ENCODE measurements around the gene DDX5. TPM values are rescaled to one million over a fixed set of nuclear protein-coding genes. Genes with fewer than 3 reads are reported as not detected.

DDX5 gene
- total and polyA plus RNA-seq, 2 of the 4 experiments (the other 2 are of a cell fraction) = 253 to 781 TPM

DNA sequence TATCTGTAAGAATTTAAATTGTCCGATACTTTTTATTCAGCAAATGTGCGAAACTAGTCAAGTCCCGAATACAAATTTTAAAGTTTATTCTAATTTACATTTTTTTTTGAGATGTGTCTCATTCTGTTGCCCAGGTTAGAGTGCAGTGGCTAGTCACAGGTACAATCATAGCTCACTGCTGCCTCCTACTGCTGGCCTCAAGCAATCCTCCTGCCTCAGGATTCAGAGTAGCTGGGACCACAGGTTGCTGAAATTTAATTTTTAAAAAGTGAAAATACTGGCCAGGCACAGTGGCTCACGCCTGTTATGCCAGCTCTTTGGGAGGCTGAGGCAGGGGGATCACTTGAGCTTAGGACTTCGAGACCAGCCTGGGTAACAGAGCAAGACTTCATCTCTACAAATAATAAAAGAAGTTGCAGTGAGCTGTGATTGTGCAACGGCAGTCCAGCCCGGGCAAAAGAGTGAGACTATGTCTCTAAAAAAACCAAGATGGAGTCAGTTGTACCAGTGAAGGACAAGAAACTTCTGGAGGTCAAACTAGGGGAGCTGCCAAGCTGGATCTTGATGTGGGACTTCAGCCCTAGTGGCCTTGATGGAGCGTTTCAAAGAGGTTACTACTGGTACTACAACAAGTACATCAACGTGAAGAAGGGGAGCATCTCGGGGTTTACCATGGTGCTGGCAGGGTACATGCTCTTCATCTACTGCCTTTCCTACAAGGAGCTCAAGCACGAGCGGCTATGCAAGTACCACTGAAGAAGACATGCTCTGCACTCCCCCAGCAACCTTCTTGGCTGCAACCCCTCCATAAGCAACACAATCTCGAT lies 14.8 kb downstream of the DDX5 start:
- peaks cover 8 to 13% of the 10 kb centered on the region in 2 experiments; a peak in 3 of 4 replicates for H3K79me1 ChIP-seq (ENCODE audit: low read depth in 1 of 2, low read length in 2 of 2)
- no peaks in the 10 kb centered on the region for H3K9me1 ChIP-seq (ENCODE audit: insufficient read depth, low read length)
- no peak overlapping the region for H2AFZ ChIP-seq (replicated peaks; ENCODE audit: low read length, poor library complexity)
- POLR2A ChIA-PET (ENCODE audit: unreplicated experiment) = interaction anchor here (0.8 kb wide), 1 partner anchor 15 kb away, joined by 3 read pairs; the partner anchor contains the start of genes CEP95 and DDX5
- in situ Hi-C loops (cut with MboI; ENCODE audit: low sequenced_read_pairs) (loop anchor here (5.0 kb wide), 2 partner anchors 69 to 169 kb away; no protein-coding TSS in a partner anchor), intact Hi-C loops (cut with micrococcal nuclease) (loop anchor here (1.0 to 5.0 kb wide), 3 partner anchors 71 to 184 kb away; no protein-coding TSS in a partner anchor), dilution Hi-C loops (cut with HindIII; ENCODE audit: low sequenced_read_pairs, unreplicated experiment) (no loop called here)
- H4K91ac ChIP-seq (ENCODE audit: insufficient read depth, low read depth, low read length) = no peak overlapping the region
- H3K9ac ChIP-seq (ENCODE audit: low read depth, low read length) = no peak overlapping the region
- no peak overlapping the region for H3K23ac ChIP-seq (ENCODE audit: low read depth, low read length)
- H2BK15ac ChIP-seq (ENCODE audit: low read depth, low read length) = no peak overlapping the region
- no peak overlapping the region for H3K56ac ChIP-seq (ENCODE audit: extremely low read depth, insufficient read depth, low read length)
- H3K14ac ChIP-seq (replicated peaks; ENCODE audit: low read depth, low read length) = no peak overlapping the region
- CTCF ChIA-PET = interaction anchor here (0.5 to 3.6 kb wide), 10 partner anchors 10 to 111 kb away, joined by 3 to 35 read pairs (median 5); partner anchors contain the start of genes CEP95 and DDX5
- H4K8ac ChIP-seq (ENCODE audit: low read depth in 2 of 2, low read length in 2 of 2) = no peak overlapping the region
- H3K4me3 ChIP-seq (ENCODE audit: insufficient read depth, low read depth, low read length) = no peak overlapping the region
- no peak overlapping the region for H3K18ac ChIP-seq (ENCODE audit: low read depth, low read length)
- H4K5ac ChIP-seq (ENCODE audit: low read depth, low read length) = no peak overlapping the region
- peaks cover 13% of the 10 kb centered on the region for H3K36me3 ChIP-seq (ENCODE audit: control insufficient read depth, insufficient read depth, low read length)
- H2BK120ac ChIP-seq (ENCODE audit: low read depth, low read length) = no peak overlapping the region
- ATAC-seq (ENCODE audit: low read depth) (peak; percentile 66), DNase-seq (peak; percentile 42)
- no peak overlapping the region for H2BK20ac ChIP-seq (ENCODE audit: low read depth, low read length)
- H3K4me2 ChIP-seq (ENCODE audit: low read depth, low read length) = no peak overlapping the region
- no peaks in the 10 kb centered on the region for H3K9me3 ChIP-seq (ENCODE audit: control insufficient read depth, insufficient read depth, low read length)
- H3K4ac ChIP-seq (ENCODE audit: low read depth, low read length) = no peak overlapping the region
- no peak overlapping the region for H2AK5ac ChIP-seq (ENCODE audit: low read depth, low read length)
- BruUV-seq (replicated peaks) = no TSS peak
- 100% methylated on average over 1 of the region's 13 CpGs; no CpG with 5 or more reads in 1 of the 2 experiments for WGBS, 2 experiments (ENCODE audit: extremely low coverage in 2 of 2, insufficient read length in 1 of 2)
- no peak overlapping the region for H3K27ac ChIP-seq (ENCODE audit: insufficient read depth, low read length)
- no peak overlapping the region for H2BK5ac ChIP-seq (ENCODE audit: low read depth, low read length, poor library complexity, severe bottlenecking)
- no peaks in the 10 kb centered on the region for H3K4me1 ChIP-seq (ENCODE audit: control insufficient read depth, insufficient read depth, low read length)
- TF ChIP-seq SMC3 (IDR thresholded peaks at IDR 0.05; ENCODE audit: low read depth, low read length) (peak; percentile 72), NFE2L2 (IDR thresholded peaks at IDR 0.05; ENCODE audit: low read depth, low read length) (no peak), FOS (IDR thresholded peaks at IDR 0.05; ENCODE audit: low read depth, low read length) (no peak), CEBPB (IDR thresholded peaks at IDR 0.05; ENCODE audit: low read depth, low read length) (peak; percentile 52), RAD21 (IDR thresholded peaks at IDR 0.05; ENCODE audit: low read length) (peak; percentile 70)
- TF ChIP-seq, protein P1, sequence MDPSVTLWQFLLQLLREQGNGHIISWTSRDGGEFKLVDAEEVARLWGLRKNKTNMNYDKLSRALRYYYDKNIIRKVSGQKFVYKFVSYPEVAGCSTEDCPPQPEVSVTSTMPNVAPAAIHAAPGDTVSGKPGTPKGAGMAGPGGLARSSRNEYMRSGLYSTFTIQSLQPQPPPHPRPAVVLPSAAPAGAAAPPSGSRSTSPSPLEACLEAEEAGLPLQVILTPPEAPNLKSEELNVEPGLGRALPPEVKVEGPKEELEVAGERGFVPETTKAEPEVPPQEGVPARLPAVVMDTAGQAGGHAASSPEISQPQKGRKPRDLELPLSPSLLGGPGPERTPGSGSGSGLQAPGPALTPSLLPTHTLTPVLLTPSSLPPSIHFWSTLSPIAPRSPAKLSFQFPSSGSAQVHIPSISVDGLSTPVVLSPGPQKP (IDR thresholded peaks at IDR 0.05; ENCODE audit: borderline replicate concordance, low read depth, low read length) = no peak
- TF ChIP-seq, protein P2, sequence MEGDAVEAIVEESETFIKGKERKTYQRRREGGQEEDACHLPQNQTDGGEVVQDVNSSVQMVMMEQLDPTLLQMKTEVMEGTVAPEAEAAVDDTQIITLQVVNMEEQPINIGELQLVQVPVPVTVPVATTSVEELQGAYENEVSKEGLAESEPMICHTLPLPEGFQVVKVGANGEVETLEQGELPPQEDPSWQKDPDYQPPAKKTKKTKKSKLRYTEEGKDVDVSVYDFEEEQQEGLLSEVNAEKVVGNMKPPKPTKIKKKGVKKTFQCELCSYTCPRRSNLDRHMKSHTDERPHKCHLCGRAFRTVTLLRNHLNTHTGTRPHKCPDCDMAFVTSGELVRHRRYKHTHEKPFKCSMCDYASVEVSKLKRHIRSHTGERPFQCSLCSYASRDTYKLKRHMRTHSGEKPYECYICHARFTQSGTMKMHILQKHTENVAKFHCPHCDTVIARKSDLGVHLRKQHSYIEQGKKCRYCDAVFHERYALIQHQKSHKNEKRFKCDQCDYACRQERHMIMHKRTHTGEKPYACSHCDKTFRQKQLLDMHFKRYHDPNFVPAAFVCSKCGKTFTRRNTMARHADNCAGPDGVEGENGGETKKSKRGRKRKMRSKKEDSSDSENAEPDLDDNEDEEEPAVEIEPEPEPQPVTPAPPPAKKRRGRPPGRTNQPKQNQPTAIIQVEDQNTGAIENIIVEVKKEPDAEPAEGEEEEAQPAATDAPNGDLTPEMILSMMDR (conservative IDR thresholded peaks at IDR 0.05; ENCODE audit: low read depth, low read length) = peak; percentile 63
- no peaks in the 10 kb centered on the region; the same call in 1 of the 2 replicates for H4K20me1 ChIP-seq (ENCODE audit: insufficient read depth, low read length)
- no peaks in the 10 kb centered on the region for H3K27me3 ChIP-seq (ENCODE audit: control insufficient read depth, insufficient read depth, low read length)
- H2AK9ac ChIP-seq (replicated peaks; ENCODE audit: low read depth, low read length, poor library complexity) = no peak overlapping the region

All from IMR-90 (cell line).